ACC112 (cell line): ENCODE measurements around the gene CCT8L2.
"Not testable (repeated sequence)": the region's sequence is repeated elsewhere in the genome, so short reads cannot be mapped to it uniquely, and the experiment has no call there.

Experiments
- H2AFZ ChIP-seq: fragments of 200-600 bp; sonication (generic); one replicate; pipeline ENCODE4 v1.6.0; 2017; ENCODE audit warnings: antibody characterized with exemption, low read length; ENCODE audit not compliant: unreplicated experiment
- H3K27ac ChIP-seq: fragments of 200-600 bp; sonication (generic); 2 replicates; pipeline ENCODE4 v1.5.1; 2014; ENCODE audit warnings: low read depth, mild to moderate bottlenecking, antibody characterized with exemption, low read length, moderate library complexity
- H3K27me3 ChIP-seq: fragments of 200-600 bp; sonication (generic); 2 replicates; pipeline ENCODE4 v1.6.1; 2014; ENCODE audit warnings: mild to moderate bottlenecking, antibody characterized with exemption, low read length, moderate library complexity, mixed read lengths; ENCODE audit not compliant: insufficient read depth
- H3K36me3 ChIP-seq: fragments of 200-600 bp; sonication (generic); 2 replicates; pipeline ENCODE4 v1.6.1; 2016; ENCODE audit warnings: mild to moderate bottlenecking, antibody characterized with exemption, low read length, moderate library complexity, mixed read lengths; ENCODE audit not compliant: insufficient read depth
- H3K4me1 ChIP-seq: fragments of 200-600 bp; sonication (generic); one replicate; pipeline ENCODE4 v1.6.1; 2016; ENCODE audit warnings: low read length, mixed read lengths; ENCODE audit not compliant: insufficient read depth, unreplicated experiment, control insufficient read depth
- H3K4me3 ChIP-seq: fragments of 200-600 bp; sonication (generic); 2 replicates; pipeline ENCODE4 v1.5.1; 2014; ENCODE audit warnings: mild to moderate bottlenecking, low read depth, low read length
- H3K79me2 ChIP-seq: fragments of 200-600 bp; sonication (generic); one replicate; pipeline ENCODE4 v1.6.0; 2016; ENCODE audit warnings: low read length; ENCODE audit not compliant: control insufficient read depth, unreplicated experiment, insufficient read depth

Gene CCT8L2

GRCh38 chr22:16592231-16592630 is 379 bp downstream of the CCT8L2 start:
- H3K4me3 ChIP-seq, H3K27me3 ChIP-seq, H3K4me1 ChIP-seq, H3K79me2 ChIP-seq, H3K36me3 ChIP-seq, H2AFZ ChIP-seq, H3K27ac ChIP-seq: not testable (repeated sequence)

DNA sequence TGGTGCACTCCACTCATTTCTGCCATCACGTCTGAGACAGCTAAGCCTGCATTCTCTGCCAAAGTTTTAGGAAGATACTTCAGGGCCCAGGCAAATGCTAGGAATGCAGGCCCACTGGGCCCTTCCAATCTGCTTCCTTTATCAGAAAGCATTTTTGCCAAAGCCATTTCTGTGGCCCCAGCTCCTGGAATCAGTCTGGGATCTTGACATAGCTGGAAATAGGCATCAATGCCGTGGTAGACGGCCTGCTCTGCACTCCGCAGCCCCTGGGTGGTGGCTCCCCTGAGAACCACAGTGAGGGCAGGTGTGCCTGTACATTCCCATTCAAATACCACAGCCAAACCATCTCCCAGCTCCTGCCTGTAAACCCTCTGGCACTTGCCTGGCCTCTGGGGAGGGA is 1.5 kb downstream of the CCT8L2 start:
- H2AFZ ChIP-seq, H3K4me1 ChIP-seq, H3K4me3 ChIP-seq, H3K27me3 ChIP-seq, H3K27ac ChIP-seq, H3K79me2 ChIP-seq, H3K36me3 ChIP-seq: not testable (repeated sequence)

DNA sequence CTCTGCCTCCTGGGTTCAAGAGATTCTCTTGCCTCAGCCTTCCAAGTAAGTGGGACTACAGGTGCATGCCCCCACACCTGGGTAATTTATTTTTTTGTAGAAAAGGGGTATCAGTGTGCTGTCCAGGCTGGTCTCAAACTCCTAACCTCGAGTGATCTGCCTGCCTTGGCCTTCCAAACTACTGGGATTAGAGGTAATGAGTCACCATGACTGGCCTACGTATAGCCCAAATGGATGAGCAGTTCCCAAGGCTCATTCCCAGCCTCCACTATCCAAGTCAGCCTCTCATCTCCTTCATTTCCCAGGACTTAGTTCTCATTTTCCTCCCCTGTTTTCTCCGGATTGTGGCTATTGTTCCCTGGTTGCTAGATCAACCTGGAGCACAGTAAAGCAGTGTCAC is 5.6 kb downstream of the CCT8L2 start:
- Histone ChIP-seq H3K4me3 (no peak overlapping the region), H3K4me1 (no peaks in the 10 kb centered on the region), H2AFZ (no peak overlapping the region), H3K27me3 (no peaks in the 10 kb centered on the region), H3K36me3 (no peaks in the 10 kb centered on the region), H3K79me2 (no peaks in the 10 kb centered on the region), H3K27ac (no peak overlapping the region)

- H3K4me1 ChIP-seq: no peaks in the 10 kb centered on the region
- H3K36me3 ChIP-seq: no peaks in the 10 kb centered on the region
- no peak overlapping the region for H3K4me3 ChIP-seq
- H3K79me2 ChIP-seq: no peaks in the 10 kb centered on the region
- no peak overlapping the region for H2AFZ ChIP-seq
- no peaks in the 10 kb centered on the region for H3K27me3 ChIP-seq
- no peak overlapping the region for H3K27ac ChIP-seq
These were observed 6.4 kb downstream of the CCT8L2 start for GRCh38 chr22:16586170-16586569.

DNA sequence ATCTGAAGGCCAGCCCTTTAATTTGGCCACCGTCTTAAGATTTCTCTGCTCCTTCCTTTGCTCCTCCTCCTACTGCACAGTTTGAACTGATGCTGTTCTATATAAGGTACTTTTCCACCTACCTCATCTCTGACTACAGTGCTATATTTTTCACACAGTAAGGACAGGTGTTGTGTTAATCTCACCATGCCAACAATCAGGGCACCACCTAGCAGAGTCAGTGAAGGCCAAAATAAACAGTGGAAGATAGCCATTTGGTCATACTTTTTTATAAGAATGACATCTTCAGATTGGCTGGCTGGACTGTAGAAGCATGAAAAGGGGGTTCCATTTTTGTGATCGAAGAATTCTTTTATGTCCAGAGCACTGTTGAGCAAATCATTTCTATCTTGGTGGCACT is 11.7 kb downstream of the CCT8L2 start:
- H3K79me2 ChIP-seq, H3K36me3 ChIP-seq, H3K4me3 ChIP-seq, H2AFZ ChIP-seq, H3K27ac ChIP-seq, H3K27me3 ChIP-seq, H3K4me1 ChIP-seq: not testable (repeated sequence)

- not testable (repeated sequence) for H3K4me1 ChIP-seq, H2AFZ ChIP-seq, H3K27ac ChIP-seq, H3K36me3 ChIP-seq, H3K27me3 ChIP-seq, H3K79me2 ChIP-seq, H3K4me3 ChIP-seq
These were observed 23.3 kb downstream of the CCT8L2 start for GRCh38 chr22:16569240-16569834.

DNA sequence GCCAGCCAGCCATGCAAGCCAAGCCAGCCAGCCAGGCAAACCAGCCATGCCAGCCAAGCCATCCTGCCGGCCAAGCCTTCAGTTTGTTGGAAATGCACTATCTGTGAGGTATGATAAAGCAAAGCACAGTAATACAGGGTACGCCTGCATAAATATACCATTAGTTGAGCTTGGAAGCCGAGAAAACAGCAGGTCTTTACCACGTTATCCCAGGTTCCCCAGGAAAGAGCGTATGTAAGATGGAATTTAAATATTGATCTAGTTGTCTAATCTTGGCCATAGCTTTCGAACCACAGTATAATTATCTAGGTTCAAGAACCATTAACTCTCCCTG is 24.2 kb downstream of the CCT8L2 start:
- no peak overlapping the region for H3K4me3 ChIP-seq
- no peaks in the 10 kb centered on the region for H3K27me3 ChIP-seq
- no peak overlapping the region for H2AFZ ChIP-seq
- no peak overlapping the region for H3K27ac ChIP-seq
- no peaks in the 10 kb centered on the region for H3K36me3 ChIP-seq
- H3K4me1 ChIP-seq: no peaks in the 10 kb centered on the region
- no peaks in the 10 kb centered on the region for H3K79me2 ChIP-seq

- H3K4me3 ChIP-seq, H3K27ac ChIP-seq, H3K79me2 ChIP-seq, H2AFZ ChIP-seq, H3K36me3 ChIP-seq, H3K4me1 ChIP-seq, H3K27me3 ChIP-seq: not testable (repeated sequence)
These were observed 24.8 kb downstream of the CCT8L2 start for GRCh38 chr22:16567617-16568424.

- H3K36me3 ChIP-seq, H3K4me1 ChIP-seq: not testable (repeated sequence)
These were observed 26.0 kb downstream of the CCT8L2 start for GRCh38 chr22:16566421-16567151.

GRCh38 chr22:16565585-16566420 is 26.8 kb downstream of the CCT8L2 start:
- H3K79me2 ChIP-seq, H3K4me1 ChIP-seq, H3K27me3 ChIP-seq, H3K4me3 ChIP-seq, H3K27ac ChIP-seq, H2AFZ ChIP-seq, H3K36me3 ChIP-seq: not testable (repeated sequence)

More at GRCh38 chr22:16566421-16567151, 26.0 kb downstream of the CCT8L2 start:
- not testable (repeated sequence) for H3K27ac ChIP-seq, H3K4me3 ChIP-seq, H3K27me3 ChIP-seq, H3K79me2 ChIP-seq, H2AFZ ChIP-seq
